ENCODE data around the gene APOC4.

GRCh38 chr19:44990966-44991365 lies 48.9 kb downstream of the APOC4 start:
- no peak for TF ChIP-seq SETDB1 (IDR thresholded peaks at IDR 0.05; ENCODE audit: insufficient read length, low read length)
- no peak for TF ChIP-seq REST (tag by site-specific recombination; IDR thresholded peaks at IDR 0.05)
- TF ChIP-seq ZNF580 (tag by site-specific recombination; IDR thresholded peaks at IDR 0.05), result no peak
- TF ChIP-seq ZNF148 (tag by site-specific recombination; IDR thresholded peaks at IDR 0.05; ENCODE audit: borderline replicate concordance), result no peak
- TF ChIP-seq CTCF (tag by site-specific recombination; IDR thresholded peaks at IDR 0.05), result no peak
